ENCODE results near the gene SQSTM1. TPM values are rescaled to one million over a fixed set of nuclear protein-coding genes. Genes with fewer than 3 reads are reported as not detected.

SQSTM1 gene
- total RNA-seq, 1 experiment from 2014 or later, result 985 TPM

DNA sequence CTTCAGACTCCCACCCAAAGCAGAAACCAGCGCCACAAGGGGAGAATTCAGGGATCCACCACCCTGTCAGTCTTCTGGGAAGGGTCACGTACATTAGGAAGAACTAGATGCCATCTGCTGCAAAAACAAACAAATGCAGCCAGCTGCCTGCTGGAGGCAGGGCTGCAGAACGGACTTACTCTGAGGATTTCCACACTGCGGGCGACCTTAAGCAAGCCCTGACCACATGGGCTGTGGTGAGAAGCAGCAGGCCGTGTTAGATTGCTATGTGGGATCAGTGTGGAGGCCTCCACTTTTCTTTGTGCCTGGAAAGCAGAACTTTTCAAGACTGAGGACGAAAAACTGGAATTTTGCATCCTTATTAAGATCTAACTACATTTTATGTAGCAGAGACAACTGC, 40.3 kb upstream of the SQSTM1 start:
- DNase-seq (ENCODE audit: low read depth, low spot score) (no peak), ATAC-seq (no peak)
- no peaks in the 10 kb centered on the region for H3K4me1 ChIP-seq (ENCODE audit: control insufficient read depth, insufficient read depth, low read length)
- no peaks in the 10 kb centered on the region for H3K36me3 ChIP-seq (ENCODE audit: control insufficient read depth, insufficient read depth, low read length)
- POLR2A ChIA-PET, result interaction anchor here (0.7 kb wide), 1 partner anchor 14 kb away, joined by 3 read pairs; the partner anchor contains the start of gene LTC4S
- H3K9me3 ChIP-seq (ENCODE audit: control insufficient read depth, insufficient read depth, low read depth, low read length), result no peaks in the 10 kb centered on the region
- BruUV-seq (replicated peaks), result no TSS peak
- TF ChIP-seq, protein P1, sequence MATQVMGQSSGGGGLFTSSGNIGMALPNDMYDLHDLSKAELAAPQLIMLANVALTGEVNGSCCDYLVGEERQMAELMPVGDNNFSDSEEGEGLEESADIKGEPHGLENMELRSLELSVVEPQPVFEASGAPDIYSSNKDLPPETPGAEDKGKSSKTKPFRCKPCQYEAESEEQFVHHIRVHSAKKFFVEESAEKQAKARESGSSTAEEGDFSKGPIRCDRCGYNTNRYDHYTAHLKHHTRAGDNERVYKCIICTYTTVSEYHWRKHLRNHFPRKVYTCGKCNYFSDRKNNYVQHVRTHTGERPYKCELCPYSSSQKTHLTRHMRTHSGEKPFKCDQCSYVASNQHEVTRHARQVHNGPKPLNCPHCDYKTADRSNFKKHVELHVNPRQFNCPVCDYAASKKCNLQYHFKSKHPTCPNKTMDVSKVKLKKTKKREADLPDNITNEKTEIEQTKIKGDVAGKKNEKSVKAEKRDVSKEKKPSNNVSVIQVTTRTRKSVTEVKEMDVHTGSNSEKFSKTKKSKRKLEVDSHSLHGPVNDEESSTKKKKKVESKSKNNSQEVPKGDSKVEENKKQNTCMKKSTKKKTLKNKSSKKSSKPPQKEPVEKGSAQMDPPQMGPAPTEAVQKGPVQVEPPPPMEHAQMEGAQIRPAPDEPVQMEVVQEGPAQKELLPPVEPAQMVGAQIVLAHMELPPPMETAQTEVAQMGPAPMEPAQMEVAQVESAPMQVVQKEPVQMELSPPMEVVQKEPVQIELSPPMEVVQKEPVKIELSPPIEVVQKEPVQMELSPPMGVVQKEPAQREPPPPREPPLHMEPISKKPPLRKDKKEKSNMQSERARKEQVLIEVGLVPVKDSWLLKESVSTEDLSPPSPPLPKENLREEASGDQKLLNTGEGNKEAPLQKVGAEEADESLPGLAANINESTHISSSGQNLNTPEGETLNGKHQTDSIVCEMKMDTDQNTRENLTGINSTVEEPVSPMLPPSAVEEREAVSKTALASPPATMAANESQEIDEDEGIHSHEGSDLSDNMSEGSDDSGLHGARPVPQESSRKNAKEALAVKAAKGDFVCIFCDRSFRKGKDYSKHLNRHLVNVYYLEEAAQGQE (IDR thresholded peaks at IDR 0.05; ENCODE audit: insufficient read depth in 1 of 2, low read depth in 2 of 2, low read length in 1 of 2), result no peak
- TF ChIP-seq SIN3A (IDR thresholded peaks at IDR 0.05; ENCODE audit: borderline replicate concordance, insufficient read depth, low read depth, low read length), result no peak
- in situ Hi-C loops (cut with HindIII; ENCODE audit: low pct_unique_long_range_greater_than_20kb, low sequenced_read_pairs), result no loop called here
- H3K27me3 ChIP-seq (ENCODE audit: control insufficient read depth, insufficient read depth, low read length), result no peaks in the 10 kb centered on the region
- no peak overlapping the region for H3K4me3 ChIP-seq (ENCODE audit: low read depth in 2 of 2, low read length in 2 of 2)
- CTCF ChIA-PET, result no interaction called here
- intact Hi-C loops (cut with micrococcal nuclease; ENCODE audit: unreplicated experiment), result no loop called here
- no peak overlapping the region for H3K27ac ChIP-seq (ENCODE audit: low read length)

DNA sequence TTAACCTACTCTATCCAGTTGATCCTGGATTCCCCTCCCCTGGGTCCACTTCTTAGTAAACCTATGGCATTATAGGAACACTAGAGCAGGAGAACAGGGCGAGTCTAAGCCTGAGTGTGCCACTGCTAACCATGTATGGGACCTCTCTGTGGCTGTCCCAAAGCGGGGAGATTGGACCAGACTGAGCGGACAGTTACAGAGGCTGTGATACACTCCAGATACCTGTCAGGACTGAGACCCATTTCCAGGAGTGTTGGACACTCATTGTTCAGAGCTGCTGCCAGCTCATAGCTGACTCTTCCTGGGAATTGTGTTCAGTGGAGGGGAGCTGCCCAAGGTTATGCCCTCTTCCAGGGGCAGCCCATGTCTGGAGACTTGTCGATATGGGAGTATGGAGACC, 38.9 kb upstream of the SQSTM1 start:
- in situ Hi-C loops (cut with HindIII; ENCODE audit: low pct_unique_long_range_greater_than_20kb, low sequenced_read_pairs) (no loop called here), intact Hi-C loops (cut with micrococcal nuclease; ENCODE audit: unreplicated experiment) (no loop called here)
- no peak for DNase-seq (ENCODE audit: low read depth, low spot score)
- Histone ChIP-seq H3K4me3 (ENCODE audit: low read depth in 2 of 2, low read length in 2 of 2) (no peak overlapping the region), H3K27ac (ENCODE audit: low read length) (no peak overlapping the region), H3K36me3 (ENCODE audit: control insufficient read depth, insufficient read depth, low read length) (no peaks in the 10 kb centered on the region), H3K9me3 (ENCODE audit: control insufficient read depth, insufficient read depth, low read depth, low read length) (no peaks in the 10 kb centered on the region), H3K4me1 (ENCODE audit: control insufficient read depth, insufficient read depth, low read length) (no peaks in the 10 kb centered on the region), H3K27me3 (ENCODE audit: control insufficient read depth, insufficient read depth, low read length) (no peaks in the 10 kb centered on the region)
- TF ChIP-seq, protein P1 (IDR thresholded peaks at IDR 0.05; ENCODE audit: insufficient read depth in 1 of 2, low read depth in 2 of 2, low read length in 1 of 2), result no peak
- TF ChIP-seq, protein P2, sequence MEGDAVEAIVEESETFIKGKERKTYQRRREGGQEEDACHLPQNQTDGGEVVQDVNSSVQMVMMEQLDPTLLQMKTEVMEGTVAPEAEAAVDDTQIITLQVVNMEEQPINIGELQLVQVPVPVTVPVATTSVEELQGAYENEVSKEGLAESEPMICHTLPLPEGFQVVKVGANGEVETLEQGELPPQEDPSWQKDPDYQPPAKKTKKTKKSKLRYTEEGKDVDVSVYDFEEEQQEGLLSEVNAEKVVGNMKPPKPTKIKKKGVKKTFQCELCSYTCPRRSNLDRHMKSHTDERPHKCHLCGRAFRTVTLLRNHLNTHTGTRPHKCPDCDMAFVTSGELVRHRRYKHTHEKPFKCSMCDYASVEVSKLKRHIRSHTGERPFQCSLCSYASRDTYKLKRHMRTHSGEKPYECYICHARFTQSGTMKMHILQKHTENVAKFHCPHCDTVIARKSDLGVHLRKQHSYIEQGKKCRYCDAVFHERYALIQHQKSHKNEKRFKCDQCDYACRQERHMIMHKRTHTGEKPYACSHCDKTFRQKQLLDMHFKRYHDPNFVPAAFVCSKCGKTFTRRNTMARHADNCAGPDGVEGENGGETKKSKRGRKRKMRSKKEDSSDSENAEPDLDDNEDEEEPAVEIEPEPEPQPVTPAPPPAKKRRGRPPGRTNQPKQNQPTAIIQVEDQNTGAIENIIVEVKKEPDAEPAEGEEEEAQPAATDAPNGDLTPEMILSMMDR (IDR thresholded peaks at IDR 0.05), result no peak
- TF ChIP-seq POLR2AphosphoS5 (IDR thresholded peaks at IDR 0.05; ENCODE audit: low read depth, low read length) (no peak), SIN3A (IDR thresholded peaks at IDR 0.05; ENCODE audit: borderline replicate concordance, insufficient read depth, low read depth, low read length) (no peak), TCF7L2 (IDR thresholded peaks at IDR 0.05; ENCODE audit: low read depth, low read length) (no peak)
- no peak for ATAC-seq
- no TSS peak for BruUV-seq (replicated peaks)
- ChIA-PET POLR2A (no interaction called here), CTCF (no interaction called here)

All from Panc1 (cell line).